CD1c-positive myeloid dendritic cell (primary cell): ENCODE data around the gene USP13.
A peak's percentile ranks its signal among the peaks of the same experiment; 100 is the strongest.
"Not testable (repeated sequence)": the region's sequence is repeated elsewhere in the genome, so short reads cannot be mapped to it uniquely, and the experiment has no call there.

Experiments
- DNase-seq: peaks from one replicate; pipeline ENCODE4 v3.0.0-alpha.2; 2016; ENCODE audit errors: extremely low spot score

Gene USP13

DNA sequence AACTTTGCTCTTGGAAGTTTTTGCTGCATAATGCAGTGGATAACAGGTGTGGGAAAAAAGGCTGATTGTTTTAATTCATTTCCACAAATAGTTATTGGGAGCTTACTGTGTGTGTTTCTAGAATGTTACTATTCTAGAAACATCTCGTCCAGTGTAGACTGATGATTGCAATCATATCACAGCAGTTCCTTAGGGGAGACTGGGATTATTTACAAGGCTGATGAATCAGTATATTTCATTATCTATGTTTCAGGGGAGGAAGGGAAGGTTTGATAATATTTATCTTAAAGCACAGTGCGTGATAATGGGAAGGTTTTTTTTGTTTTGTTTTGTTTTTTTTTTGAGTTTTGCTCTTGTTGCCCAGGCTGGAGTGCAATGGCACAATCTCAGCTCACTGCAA lies 2.4 kb downstream of the USP13 start:
- no peak for DNase-seq

DNA sequence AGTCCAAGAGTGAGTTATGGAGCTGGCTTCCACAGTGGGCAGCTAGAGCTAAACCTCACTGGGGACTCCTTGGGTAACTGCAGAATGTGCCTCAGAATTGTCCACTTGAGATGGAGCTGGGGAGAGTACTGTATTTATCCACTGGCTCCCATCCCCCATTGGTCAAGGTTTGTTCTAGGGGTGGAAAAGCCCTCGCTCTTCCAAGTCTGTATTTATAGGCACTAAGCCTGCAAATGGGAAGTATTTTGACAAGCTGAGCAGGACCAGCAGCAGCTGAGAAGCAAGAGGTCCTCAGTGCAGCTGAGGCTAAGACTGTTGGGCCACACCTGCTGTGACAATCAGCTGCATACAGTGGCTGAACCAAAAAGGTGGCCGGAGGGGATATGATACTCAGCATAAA lies 5.8 kb downstream of the USP13 start:
- DNase-seq, result no peak

DNA sequence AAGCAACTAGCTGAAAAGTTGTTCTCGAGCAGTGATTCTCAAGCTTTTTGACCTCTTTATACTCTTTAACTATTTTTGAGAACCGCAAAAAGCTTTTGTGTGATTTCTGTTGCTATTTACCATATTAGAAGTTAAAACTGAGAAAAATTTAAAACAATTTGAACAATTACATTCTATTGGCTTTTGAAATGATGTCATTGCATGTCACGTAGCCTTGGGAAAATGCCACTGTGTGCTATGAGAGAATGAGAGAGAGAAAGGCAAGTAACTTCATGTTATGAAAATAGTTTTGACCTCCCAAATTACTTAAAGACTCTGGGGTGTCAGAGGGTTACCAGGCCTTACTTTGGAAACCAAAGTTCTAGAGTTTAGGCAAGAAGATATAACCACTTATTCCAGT lies 8.0 kb downstream of the USP13 start:
- no peak for DNase-seq

DNA sequence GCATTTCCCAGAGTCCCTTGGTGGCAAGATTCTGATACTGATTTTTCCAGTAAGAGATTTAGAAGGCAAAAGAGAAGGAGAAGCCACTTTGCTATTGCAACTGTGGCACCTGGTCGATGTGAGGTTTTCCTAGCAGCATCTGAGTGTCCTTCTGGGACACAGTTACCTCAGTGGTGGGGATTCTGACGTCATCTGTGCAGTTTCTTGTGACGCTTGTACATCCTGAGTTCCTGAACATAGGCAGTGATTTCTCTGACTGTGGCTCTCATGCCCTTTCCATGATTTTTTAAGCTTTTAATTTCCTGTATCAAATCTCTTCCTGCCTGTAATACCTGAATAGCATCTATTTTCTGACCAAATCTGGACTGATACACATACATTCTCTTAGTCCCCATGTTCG lies 8.9 kb downstream of the USP13 start:
- no peak for DNase-seq

DNA sequence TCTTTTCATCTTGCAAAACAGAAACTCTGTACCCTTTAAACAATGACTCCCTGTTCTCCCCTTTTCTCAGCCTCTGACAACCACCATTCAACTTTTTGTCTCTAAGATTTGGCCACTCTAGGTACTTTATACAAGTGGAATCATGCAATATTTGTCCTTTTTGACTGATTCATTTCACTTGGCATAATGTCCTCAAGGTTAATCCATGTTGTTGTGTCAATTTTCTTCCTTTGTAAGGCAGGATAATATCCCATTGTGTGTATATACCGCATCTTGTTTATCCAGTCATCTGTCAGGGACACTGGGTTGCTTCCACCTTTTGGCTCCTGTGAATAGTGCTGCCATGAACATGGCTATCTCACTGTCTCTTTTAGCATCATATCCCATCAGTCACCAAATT lies 10.3 kb downstream of the USP13 start:
- DNase-seq, result no peak

DNA sequence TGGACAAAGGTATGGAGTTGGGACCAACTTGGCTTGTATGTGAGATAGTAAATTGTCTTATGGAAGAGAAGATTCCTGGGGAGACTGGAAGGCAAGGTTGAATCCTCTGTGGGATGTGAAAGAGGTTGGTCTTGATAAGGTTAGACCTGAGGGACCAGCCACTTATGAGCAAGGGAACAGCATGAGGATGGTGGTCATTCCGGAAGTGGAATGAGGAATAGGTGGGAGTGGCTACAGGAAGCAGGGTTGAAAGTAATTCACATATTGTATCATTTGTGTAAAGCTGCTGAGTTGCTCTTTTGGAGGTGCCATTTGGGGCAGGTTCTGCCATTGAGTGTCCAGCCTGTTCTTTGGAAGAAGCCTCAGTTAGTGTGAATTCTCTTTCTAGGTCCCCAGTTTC lies 13.2 kb downstream of the USP13 start:
- no peak for DNase-seq

DNA sequence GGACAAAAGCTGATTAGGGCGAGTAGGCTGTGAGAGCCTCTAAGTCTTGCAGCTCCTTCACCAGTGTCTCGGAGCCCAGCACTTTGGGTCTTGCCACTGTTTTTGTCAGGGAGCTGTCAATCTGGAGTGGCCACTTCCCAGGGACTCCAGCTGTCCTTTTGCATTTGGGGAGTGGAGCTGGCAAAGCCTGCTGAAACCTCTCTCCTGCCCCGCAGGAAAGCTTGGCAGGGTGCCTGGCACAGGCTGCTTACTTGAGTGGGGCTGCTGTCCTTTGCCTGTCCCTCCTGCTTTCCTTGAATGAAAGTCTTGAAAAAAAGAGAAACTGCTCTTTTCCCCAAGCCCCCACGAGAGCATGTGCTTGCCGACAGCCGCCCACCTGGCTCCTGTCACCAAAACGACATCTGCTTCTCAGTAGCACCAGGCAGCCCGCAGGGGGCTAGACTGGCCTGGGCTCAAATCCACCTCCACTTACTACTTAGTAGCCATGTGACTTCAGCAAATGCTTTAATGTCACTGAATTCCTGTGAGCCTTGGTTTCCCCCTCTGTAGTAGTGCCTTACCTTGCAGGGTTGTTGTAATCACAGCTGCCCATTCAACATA lies 13.7 kb downstream of the USP13 start:
- no peak for DNase-seq

DNA sequence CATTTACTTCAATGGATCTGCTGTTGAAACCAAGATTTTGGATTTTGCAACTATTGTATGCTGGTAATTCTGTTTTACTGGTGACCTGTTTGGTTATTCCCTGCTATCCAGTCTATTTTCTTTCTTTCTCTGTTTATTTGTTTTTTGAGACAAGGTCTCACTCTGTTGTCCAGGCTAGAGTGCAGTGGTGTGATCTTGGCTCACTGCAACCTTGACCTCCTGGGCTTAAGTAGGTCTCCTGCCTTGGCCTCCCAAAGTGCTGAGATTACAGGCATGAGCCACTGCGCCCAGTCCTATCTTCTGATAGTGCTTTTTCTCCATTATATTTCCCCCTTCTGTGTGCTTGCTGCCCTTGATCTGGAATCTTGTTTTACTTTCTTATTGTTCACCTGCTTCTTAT lies 15.6 kb downstream of the USP13 start:
- DNase-seq, result no peak

DNA sequence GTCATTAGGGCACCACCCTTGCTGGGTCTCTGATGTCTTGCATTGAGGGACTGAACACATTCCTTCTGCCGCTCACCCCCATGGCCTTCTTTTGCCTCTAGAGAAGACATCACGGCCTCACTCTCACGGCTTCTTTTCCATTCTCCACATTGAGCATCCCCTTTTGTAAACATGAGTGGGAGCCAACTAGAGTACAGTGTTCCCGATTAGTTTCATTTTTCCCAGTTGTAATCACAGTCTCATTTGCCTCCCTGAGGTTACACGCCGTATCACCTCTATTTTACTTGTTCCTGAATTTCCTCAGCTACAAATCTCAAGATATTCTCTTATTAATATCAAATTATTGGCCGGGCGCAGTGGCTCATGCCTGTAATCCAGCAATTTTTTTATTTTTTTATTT lies 17.5 kb downstream of the USP13 start:
- no peak for DNase-seq

DNA sequence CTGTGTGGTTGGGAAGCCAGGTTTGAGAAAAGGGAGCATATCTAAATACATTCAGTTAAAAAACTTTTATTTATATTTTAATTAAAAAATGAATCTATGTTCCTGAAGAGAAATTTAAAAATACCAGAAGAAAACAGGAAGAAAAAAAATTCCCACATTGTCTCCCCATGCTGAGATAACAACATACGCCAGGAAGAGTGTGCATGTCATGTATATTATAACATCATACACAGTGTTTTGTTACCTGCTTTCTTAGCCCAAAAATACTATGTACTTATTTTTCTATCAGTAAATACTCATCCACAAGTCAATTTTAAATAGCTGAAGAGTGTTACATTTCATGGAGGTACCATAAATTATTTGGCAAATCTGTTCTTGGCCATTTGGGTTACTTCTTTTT lies 18.5 kb downstream of the USP13 start:
- DNase-seq, result no peak

DNA sequence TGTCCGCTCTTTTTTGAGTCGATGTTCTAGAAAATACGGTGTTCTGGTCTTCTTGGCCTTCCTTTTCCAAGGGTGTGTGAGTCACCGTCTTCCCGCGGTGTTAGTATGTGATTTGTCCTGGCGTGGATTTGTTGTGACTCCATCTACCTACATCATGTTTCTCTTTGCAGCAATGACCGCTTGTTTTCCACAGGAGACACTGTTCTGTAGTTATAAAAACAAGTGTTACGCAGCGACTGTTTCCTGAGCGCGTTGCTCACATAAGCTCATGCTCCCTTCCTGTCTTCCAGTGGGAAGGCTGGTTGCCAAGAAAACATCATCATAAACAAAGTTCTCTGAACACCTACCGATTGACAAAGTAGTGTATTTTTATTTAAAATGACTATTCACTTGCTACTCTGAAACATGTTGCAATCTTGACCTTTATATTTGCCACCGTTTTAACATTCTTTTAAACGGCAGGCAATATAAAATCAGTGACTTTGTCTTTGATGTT lies 19.0 kb downstream of the USP13 start:
- DNase-seq, result no peak

DNA sequence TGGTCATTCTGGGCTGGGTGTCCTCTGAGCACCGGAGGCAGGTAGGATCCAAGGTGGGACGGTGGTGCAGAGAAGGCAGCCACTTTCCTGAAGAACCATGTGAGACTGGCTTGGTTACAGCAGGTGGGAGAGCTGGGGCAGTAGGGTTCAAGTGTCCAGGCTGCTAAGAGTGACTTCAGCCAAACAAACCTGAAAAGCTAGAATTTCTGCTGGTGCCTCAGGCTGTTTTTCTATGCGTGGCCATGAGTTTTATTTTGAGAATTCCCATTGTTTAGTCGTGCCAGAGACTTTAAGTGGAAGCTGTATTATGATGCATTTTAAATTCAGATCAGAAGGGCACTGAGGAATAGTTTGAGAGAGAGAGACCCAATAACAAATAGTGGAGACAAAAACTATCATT lies 20.1 kb downstream of the USP13 start:
- DNase-seq, result no peak

DNA sequence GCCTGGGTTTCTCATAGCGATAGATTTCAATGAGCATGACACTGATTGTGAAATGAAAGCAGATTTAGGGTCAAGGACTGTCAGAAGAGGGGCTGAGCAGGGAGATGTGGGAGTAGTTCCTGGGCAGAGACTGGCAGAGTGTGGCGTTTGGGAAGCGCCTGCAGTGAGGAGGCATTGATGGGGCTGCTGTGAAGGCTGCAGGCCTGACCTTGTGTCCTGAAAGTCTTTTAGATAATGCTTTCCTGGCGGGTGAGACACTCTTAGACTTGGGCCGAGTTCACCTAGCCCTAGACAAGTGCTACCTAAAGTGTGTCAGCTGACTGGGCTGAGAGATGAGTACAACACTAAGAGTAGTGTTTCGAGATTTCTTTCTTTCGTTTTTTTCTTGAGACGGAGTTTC lies 20.7 kb downstream of the USP13 start:
- DNase-seq, result no peak

DNA sequence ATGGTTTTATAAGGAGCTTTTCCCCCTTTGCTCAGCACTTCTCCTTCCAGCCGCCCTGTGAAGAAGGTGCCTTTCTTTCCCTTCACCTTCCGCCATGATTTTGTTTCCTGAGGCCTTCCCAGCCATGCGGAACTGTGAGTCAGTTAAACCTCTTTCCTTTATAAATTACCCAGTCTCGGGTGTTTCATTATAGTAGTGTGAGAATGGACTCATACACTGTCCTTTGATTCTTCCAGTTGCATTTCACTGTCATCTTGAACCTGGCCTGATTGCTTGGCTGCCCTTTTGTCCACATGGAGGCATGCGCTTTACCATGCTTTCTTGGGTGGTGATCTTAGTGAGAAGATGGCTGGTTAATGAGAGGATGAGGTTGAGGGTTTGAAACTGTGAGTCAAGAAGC lies 23.2 kb downstream of the USP13 start:
- no peak for DNase-seq

DNA sequence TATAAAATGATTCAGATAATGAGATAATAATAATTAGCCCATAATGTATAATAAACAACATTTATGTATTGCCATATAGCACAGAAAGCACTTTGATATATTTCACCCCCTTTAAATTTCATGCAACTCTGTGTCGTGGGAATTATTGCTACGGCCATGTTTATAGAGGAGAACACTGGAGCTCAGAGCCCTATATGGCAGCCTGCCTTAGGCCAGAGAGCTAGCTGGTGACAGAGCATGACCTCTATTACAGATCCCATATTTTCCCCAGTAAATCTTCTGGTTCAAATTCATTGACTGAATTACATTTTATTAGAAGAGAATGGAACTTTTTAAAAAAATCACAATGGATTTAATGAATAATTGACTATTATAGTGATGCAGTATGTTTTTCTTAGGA lies 25.0 kb downstream of the USP13 start:
- no peak for DNase-seq

DNA sequence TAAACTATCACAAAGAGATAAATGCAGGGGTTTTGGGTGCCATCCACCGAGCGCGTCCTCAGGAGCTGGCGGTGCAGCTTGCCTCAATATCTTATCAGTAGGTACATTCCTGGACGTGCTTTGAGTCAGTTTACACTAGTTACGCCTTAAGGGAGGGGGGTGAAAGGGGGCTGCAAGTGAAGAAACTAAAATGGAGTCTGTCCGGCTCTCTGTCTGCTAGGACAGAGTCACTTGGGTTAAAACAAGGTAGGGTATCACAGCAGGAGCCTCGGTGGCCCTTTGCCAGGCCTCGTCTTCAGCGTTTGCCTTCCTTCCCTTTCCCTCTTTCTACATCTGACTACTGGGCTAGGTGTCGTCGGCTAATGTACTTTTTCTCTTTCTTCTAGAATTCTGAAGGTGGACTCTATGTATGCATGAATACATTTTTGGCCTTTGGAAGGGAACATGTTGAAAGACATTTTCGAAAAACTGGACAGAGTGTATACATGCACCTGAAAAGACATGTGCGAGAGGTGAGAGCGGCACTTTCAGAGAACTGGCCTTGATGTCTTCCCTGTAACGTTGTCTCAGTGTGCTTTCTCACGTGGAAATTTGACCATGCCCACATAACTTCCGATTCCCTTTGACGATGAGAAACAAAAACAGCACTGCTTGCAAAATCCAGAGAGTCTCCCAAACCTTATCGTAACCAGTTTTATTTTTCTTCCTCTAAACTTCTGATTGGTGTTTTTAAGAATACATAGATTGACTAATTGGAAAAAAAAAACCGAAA lies 28.8 kb downstream of the USP13 start:
- no peak for DNase-seq

DNA sequence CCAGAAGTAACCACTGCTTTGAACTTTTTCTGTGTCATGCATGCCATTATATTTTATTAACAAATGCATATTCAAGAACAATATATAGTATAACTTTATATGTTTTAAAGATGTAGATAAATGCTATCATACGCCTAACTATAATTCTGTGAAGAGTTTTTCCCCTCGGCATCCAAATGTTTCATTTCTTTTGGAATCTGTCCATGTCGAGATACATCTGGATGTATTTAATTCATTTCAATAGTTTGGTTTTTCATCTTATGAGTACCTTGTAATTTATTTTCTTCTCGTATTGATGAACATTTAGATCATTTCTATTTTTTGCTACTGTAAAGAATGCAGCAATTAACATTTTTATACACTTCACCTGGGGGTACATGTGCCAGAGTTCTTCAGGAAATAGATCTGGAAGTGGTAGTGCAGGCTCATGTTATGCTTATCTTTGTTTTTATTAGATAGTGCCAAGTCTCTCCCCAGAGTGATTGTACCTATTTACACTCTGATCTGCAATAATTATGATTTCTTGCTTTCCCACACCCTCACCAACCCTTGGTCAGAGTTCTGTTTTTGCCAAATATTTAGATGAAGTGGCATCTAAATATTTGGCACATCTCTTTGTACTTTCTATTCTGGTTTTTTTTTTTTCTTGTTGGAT lies 29.7 kb downstream of the USP13 start:
- no peak for DNase-seq

DNA sequence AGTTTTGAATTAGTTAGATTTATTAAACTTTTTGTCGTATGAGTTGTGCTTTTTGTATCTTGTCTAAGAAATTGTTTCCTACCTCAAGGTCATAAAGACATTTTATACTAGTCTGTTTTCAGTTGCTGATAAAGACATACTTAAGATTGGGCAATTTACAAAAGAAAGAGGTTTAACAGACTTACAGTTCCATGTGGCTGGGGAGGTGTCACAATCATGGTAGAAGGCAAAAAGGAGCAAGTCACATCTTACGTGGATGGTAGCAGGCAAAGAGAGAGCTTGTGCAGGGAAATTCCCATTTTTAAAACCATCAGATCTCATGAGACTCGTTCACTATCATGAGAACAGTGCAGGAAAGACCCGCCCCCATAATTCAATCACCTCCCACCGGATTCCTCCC lies 30.4 kb downstream of the USP13 start:
- DNase-seq, result not testable (repeated sequence)

DNA sequence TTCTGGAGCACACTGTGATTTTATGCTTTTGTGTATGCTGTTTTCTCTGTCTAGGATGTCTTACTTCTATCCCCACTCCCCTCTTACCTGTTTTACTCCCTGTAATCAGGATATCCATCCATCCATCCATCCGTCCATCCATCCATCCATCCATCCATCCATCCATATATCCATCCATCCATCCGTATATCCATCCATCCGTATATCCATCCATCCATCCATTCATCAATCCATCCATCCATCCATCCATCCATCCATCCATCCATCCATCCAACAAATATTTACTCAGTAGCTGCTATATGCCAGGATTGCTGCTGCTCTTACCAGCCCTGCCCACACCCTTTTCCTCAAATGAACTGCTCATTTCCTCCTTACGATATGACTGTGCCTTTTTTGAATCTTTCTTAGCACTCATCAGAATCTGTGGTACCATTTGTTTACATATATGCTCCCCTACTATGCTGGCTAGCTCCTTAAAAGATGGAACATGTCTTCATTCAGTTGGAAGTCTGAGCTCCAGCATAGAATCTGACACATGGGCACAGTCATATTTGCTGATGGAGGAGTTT lies 35.2 kb downstream of the USP13 start:
- peak; percentile 14 for DNase-seq

DNA sequence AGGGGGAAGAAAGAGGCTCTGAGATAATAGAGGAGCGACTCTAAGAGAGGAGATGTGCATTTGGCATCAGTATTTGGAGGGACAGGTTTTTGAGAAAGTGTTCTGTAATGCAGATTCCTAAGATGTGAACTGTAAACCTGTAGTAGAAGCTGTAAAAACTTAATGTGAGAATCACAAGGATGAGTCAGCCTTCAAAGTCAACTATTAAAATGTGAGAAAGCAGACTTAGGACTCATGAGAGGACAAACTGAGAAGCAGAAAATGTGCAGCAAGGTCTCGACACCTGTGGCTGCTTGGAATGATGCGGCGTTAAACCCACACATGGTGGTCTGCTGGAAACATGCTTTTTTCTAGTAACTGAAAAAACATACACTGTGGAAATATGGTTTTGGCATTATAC lies 36.0 kb downstream of the USP13 start:
- DNase-seq, result no peak

DNA sequence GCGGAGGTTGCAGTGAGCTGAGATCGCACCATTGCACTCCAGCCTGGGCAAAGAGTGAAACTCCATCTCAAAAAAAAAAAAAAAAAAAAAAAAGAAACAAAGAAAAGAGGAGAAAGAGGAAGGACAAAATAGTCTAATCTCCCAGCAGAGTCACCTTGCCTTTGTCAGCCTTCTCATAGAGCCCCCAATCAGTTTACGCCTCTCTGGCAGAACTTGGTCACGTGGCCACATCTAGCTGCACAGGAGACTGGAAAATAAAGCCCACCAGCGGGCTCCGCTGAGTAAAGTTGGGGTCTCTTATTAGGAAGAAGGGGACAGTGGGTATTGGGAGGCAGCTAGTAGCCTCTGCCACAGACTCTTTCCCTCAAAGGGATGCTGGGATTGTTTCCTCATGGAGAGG lies 41.9 kb downstream of the USP13 start:
- no peak for DNase-seq

DNA sequence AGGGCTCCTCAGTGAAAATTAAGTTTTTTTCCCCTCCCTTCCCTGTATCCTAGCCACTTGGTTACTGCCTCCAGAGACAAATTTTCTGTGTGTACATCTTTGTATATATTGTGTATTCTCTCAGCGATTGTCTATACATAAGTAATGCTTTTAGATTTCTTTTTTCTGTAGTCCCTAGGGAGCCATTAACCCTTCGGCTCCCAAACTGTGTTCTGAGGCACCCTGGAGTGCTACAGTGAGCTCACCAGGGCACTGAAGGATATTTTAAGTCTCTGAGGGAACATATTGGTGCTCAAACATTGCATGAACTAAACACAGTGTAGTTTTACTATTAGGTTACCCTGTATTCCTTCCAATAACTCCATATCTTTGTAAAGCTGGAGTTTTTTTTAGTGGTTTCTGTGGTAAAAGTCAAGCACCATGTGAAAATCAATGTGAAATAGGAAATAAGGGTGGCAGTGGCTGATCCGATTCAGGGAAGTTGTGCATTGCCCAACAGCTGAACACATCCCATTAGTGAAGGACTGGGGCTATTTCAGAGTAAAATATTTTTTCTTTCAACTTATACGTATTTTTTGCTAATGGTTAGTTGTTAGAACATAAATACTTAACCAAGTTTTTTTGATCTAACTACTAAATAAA lies 43.0 kb downstream of the USP13 start:
- peak; percentile 52 for DNase-seq
